DMS 273 (cell line): ENCODE data around the gene IGFL2.
"Not testable (repeated sequence)": the region's sequence is repeated elsewhere in the genome, so short reads cannot be mapped to it uniquely, and the experiment has no call there.

Experiments
- DNase-seq: peaks from one replicate; lab custom pipeline; 2025; ENCODE audit not compliant: unreplicated experiment; lab: John Stamatoyannopoulos, UW

Gene IGFL2

GRCh38 chr19:46147791-46148288, at the start of gene IGFL2:
Gene IGFL2, plus strand, starts transcription at chr19:46148238. Its CDS starts 41 bp downstream, at chr19:46148279.
- no peak for DNase-seq

GRCh38 chr19:46100344-46100743, 47.7 kb upstream of the IGFL2 start:
- no peak for DNase-seq

- no peak for DNase-seq
These were observed 46.7 kb upstream of the IGFL2 start for GRCh38 chr19:46101293-46101692.

GRCh38 chr19:46102333-46102732, 45.7 kb upstream of the IGFL2 start:
- not testable (repeated sequence) for DNase-seq

DNA sequence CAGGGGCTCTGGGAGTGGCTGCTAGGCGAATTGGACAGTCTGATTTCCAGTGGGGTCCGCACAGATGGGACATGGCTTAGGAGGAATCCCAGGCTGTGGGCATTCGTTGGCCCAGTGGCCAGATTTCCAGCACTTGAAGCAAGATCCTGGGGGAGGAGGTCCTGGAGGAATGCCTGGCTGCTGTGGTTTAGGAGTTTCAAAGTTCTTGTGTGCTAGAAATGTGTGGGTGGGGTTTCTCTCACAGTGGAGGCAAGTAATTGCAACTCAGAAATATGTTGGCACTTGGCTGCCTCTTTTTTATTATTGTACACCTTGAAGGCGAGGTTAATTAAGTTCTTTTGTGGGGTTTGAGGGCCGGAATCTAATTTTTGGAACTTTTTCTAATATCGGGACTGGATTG, 40.7 kb upstream of the IGFL2 start:
- DNase-seq: no peak

GRCh38 chr19:46109876-46110275, 38.2 kb upstream of the IGFL2 start:
- no peak for DNase-seq

- DNase-seq: no peak
These were observed 36.7 kb upstream of the IGFL2 start for GRCh38 chr19:46111376-46111775.

DNA sequence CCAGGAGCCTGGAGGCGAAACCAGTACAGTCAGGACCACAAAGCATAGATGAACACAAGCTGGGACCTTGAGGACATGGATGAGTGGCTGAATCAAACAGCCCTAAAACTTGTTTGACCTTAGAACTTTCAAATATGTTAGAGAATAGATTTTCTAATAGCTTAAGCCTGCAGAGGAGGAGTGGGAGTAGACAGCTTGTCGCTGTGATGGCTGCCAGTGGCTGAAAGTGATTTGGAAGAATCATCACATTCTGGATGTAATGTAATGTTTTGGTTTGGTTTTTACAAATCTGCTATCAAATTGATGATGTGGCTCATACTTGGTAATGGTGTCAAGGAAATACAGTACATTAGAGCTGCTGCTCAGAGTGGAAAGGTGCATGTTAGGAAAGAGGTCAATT, 35.5 kb upstream of the IGFL2 start:
- DNase-seq: no peak

DNA sequence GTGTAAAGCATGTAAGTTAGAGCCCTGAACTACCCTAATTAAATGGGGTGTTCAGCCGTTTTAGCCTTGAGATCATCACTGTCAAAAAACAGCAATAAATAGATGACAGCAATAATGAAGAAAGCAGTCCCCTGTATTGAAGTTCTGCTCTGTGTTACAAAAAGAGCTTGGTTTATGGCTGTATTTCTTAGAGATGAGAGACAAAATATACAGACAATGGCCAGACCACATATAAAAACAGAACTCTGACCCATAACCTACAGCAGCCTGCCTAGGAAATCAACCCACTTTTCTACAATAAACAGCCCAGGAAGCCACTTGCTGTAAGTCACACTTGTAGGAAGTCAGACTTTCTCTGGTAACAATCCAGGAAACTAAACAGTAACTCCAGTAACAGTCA, 34.3 kb upstream of the IGFL2 start:
- no peak for DNase-seq

- peak; percentile 8 for DNase-seq
These were observed 32.5 kb upstream of the IGFL2 start for GRCh38 chr19:46115396-46116106.

DNA sequence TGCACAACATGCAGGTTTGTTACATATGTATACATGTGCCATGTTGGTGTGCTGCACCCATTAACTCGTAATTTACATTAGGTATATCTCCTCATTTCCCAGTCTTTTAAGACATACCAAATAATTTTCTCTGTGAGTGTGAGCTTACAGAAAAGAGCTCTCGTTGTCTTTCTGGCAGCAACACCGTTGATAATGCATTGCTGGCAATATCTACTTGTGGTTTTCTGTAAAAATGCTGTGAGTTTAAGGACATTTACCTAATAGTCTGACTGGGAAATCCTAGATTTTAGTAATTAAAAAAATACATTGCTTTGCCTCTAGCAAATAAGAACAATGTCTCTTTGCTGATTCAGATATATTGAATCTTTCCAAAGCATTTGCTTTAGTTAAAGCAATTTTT, 31.9 kb upstream of the IGFL2 start:
- DNase-seq: no peak

DNA sequence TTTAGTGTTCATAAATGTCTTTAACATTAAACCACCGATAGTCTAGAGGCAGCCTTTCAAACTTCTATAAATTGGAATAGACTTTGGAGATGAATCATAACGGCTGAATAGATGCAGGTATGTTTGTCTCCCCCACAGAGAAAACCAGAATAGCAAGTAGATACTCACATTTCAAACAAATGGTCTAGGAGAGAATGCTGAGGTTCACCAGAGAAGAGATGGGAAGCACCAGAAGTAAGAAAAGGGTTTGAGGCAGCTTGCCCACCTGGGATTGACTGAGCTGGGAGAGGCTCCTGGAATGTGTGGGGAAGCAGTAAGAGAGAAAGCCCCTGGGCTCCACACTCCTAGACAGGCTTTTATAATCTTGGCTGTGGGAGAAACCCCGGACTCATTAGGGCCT, 29.9 kb upstream of the IGFL2 start:
- no peak for DNase-seq

- no peak for DNase-seq
These were observed 23.4 kb upstream of the IGFL2 start, which contains the start of gene IGFL3 for GRCh38 chr19:46124638-46125115. Gene IGFL3, minus strand, starts transcription at chr19:46124688. Its CDS starts 39 bp downstream, at chr19:46124649.

DNA sequence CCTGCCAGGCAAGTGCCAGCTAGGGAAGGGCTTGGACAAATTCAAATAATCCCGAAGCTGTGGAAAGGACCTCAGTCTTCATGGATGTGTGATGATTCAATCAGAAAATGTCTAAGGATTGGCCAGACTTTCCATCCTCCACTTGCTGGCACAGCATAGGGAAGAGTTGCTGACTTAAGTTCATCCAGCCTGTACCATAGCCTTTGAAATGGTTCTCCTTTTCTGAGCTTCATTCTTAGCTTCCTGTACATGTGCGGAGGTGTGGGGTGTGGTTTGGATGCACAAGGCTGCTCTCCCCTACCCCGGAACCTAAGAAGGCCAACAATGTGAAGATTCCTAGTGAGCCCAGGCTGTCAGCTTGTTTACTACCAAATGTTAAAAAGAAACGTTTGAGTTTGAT, 22.6 kb upstream of the IGFL2 start:
- DNase-seq: no peak

- DNase-seq: no peak
These were observed 21.9 kb upstream of the IGFL2 start for GRCh38 chr19:46126086-46126580.

DNA sequence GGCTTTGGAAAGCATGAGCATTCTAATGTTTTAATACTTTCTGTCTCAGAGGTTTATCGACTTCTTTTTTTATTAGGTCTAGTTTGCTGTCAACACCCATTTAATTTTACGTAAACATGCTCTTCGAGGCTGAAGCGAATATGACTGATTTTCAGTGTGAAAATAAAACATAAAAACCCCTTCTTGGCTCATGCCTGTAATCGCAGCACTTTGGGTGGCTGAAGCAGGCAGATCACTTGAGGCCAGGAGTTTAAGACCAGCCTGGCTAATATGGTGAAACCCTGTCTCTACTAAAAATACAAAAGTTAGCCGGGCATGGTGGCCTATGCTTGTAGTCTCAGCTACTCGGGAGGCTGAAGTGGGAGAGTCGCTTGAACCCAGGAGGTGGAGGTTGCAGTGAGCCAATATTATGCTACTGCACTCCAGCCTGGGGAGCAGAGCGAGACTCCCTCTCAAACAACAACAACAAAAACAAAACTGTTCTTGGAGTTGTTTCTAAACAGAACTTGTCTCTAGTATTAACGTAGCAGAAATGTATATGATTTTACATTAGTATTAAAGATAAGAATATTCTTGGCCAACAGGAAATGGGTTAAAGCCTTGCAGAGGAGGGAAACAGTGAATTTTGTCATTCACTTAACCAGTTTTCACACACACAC, 16.4 kb upstream of the IGFL2 start:
- no peak for DNase-seq

DNA sequence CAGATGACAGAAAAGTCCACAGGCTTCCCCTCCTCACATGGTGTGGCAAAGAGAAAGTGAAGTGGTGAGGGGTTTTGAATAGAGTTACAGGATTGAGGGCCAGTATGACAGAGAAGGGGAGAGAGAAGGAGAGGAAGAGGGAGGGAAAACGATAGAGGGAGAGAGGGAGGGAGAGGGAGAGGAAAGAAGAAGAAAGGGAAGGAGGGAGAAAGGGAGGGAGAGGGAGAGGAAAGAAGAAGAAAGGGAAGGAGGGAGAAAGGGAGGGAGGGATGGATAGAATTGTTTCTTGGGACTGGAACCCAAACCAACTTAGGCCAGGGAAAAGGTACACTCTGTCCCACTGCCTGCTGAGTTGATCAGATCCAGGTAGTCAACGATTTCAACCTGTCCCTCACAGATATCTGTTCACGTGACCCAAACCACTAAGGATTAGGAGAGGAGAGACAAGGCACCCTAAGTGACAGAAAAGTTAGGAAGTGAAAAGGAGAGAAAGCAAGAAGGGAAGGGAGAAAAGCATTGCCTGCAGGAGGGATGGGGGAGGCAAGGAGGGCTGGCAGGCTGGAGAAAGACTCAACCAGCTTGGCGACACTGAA, 15.4 kb upstream of the IGFL2 start:
- DNase-seq: no peak

DNA sequence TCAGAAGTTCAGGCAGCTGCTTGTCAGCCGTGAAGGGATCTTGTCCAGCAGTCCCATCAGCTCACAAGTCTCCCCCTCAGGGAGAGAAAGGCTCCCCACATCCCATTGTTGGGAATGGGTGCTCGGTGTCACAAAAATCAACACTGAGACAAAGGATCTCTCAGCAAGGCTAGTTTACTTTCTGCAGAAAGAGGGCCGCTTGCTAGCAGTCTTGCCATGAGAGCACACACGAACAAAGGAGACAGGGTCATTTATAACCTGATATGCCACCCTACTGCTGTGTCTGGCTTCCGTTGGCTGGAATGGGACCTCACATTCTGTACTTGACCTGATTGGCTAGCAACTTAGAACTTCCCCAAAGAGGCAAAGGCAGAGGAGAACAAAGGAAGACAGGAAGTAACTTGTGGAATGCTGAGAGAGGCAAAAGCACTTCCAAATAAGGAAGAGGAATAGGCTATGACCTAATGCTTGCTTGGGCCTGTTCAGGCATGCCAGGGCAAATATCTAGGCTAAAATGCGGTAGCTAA, 14.9 kb upstream of the IGFL2 start:
- peak; percentile 71 for DNase-seq

GRCh38 chr19:46133777-46134241, 14.2 kb upstream of the IGFL2 start:
- DNase-seq: no peak

- DNase-seq: no peak
These were observed 13.5 kb upstream of the IGFL2 start for GRCh38 chr19:46134527-46134926.

GRCh38 chr19:46137915-46138473, 10.0 kb upstream of the IGFL2 start:
- no peak for DNase-seq
